Middle frontal gyrus (tissue), 1 donor: ENCODE results near the gene SLC39A9.

Experiments used
- DNase-seq: peaks from one replicate; pipeline ENCODE4 v3.0.0-alpha.2; 2015; ENCODE audit warnings: low spot score; ENCODE audit errors: extremely low spot score

SLC39A9 gene

GRCh38 chr14:69499436-69499835 lies 100.9 kb downstream of the SLC39A9 start:
- no peak for DNase-seq

DNA sequence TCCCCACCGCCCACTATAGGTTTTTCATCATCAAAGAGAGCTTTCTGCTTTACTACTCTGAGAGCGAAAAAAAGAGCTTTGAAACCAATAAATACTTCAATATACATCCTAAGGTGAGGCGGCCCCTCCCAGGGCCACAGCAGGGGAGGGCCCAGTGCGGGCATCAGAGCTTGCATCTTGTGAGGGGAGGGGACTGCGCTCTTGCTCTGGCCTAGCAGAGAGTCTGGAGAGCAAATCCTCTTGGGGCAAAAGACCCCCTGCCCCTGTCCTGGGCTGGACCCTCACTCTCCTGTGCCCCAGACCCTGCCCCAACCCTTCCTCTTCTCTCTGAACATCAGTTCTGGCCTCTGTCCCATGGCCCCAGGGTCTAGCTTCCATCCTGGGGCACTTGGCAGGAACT lies 101.6 kb downstream of the SLC39A9 start:
- no peak for DNase-seq

GRCh38 chr14:69500736-69501135 lies 102.2 kb downstream of the SLC39A9 start:
- DNase-seq: no peak

DNA sequence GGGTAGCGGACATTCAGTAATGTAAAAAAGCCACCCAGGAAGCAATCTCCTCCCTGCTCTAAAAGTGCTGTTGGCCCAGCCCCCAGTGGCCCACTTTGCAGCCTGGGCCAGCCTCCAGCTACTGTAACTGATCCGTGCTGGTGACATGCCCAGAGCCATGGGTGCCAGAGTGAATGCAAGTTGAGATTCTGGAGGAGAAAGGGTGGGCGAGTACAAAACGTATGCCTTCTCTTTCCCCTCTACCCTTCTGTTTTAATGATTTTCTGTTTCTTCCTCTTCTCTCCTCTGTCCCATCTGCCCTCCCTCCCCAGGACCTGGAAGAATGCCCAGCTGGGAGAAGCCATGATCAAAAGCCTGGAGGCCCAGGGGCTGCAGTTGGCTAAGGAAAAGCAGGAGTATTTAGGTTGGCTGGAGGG lies 102.9 kb downstream of the SLC39A9 start:
- DNase-seq: peak; percentile 72

DNA sequence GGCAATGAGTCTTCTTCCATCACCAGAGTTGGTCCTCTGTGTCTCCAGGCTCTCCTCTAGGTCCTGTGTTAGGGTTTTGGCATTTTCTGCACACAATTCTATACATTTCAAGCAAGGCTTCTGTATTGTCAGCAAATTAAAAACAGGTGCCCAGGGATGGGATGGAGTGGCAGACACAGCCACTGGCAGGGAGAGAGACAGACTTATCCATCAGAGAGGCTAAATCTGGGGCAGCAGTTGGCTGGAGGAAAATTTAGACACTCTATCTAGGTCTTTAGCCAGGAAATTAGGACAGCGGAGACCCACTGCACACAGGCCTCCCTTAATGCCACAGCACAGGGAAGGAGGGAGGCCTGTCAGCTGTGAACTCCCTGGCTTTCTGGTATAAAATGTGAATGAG lies 106.3 kb downstream of the SLC39A9 start:
- DNase-seq: no peak

- no peak for DNase-seq
Measured at GRCh38 chr14:69505338-69506240, 107.1 kb downstream of the SLC39A9 start.

DNA sequence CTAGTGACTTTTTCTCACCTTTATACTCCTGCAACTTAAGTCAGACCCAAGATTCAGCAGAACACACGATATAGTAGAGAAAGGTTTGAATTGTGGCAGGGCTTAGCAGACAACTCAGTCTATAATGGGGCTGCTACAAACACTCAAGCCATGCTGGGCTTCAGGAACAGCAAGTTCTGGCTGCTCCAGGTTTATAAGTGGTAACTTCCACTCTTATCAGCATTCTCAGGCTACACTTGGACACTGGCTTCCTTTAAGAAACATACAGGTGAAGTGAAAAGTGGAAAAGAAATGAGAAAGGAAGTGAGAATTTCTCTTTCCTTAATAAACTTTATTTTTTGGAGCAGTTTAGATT lies 107.7 kb downstream of the SLC39A9 start:
- DNase-seq: no peak
